HG03097 (cell line): ENCODE results near the gene FKRP.
A peak's percentile ranks its signal among the peaks of the same experiment; 100 is the strongest.

ENCODE experiments used
- ATAC-seq: cut with Tn5 transposase; IDR thresholded peaks from one replicate; pipeline ENCODE4 v1.9.1; 2021; ENCODE audit not compliant: unreplicated experiment, low FRiP score

FKRP gene

DNA sequence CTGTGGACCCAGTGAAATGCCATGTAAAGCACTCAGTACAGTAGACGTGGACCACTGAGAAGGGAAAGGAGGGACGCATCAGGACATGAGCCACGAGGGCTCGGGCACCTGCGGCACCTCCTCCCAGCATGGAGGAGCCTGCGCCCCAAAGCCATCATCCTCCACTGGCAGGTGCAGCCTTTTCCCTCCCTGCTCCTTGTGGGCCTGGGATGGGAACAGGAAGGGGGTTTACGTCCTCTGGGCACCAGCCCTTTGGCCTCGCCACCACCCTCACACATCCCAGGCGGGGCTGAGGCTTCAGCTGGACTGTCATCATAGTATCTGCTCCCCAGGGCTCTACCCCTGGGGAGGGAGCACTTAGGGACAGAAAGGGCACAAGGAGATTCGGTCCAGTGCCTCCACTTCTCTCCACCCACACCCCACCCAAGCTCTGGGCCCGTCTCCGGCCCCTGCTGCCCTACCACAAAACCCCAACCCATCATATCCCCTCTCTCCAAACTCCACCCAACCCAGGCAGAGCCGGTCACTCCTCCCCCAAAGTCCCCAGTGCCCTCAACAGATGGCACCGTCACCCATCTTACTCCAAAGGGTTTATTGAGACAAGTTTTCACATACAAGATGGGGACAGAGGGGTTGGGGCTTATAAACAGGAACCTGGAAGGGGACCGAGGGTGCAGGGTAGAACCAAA is 26.8 kb upstream of the FKRP start:
- ATAC-seq, result peak; percentile 32

DNA sequence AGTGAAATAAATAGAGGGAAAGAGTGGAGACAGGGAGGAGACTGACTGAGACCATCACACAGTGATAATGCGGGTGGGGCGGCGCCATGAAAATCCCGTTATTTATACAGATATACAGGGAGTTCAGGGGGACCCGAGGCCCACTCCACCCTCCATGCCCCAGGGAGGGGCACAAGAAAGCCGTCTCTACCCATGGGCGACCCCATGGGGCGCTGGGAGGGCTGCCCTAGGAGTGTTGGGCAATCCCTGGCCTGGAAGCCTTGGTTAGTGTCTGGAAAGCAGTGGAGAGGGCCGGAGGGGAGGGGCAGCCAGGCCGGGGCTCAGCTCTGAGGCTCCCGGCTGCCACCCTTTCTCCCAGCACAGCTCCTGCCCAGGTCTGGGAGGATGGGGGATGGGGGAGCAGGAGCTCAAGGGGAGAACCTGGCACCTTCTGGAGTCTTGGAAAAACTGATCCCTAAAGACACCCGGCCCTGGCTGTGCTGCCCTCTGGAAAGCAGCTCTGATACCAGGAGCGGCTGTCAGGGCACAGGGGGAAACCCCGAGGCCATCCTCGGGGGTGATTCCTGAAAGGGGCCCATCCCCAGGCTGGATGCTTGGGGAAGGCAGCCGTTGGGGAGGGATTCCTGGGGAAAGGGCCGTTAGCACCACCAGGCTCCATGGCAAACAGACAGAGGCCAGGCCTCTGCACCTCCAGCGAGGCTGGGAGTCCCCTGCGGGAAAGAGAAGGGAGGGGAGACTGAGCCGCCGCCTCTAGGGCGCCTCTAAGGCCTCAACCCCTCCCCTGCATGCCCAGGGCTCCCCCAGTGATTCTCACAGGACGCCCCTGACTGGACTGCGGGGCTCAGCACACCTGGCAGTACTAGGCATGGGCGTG is 26.0 kb upstream of the FKRP start:
- ATAC-seq, result no peak

DNA sequence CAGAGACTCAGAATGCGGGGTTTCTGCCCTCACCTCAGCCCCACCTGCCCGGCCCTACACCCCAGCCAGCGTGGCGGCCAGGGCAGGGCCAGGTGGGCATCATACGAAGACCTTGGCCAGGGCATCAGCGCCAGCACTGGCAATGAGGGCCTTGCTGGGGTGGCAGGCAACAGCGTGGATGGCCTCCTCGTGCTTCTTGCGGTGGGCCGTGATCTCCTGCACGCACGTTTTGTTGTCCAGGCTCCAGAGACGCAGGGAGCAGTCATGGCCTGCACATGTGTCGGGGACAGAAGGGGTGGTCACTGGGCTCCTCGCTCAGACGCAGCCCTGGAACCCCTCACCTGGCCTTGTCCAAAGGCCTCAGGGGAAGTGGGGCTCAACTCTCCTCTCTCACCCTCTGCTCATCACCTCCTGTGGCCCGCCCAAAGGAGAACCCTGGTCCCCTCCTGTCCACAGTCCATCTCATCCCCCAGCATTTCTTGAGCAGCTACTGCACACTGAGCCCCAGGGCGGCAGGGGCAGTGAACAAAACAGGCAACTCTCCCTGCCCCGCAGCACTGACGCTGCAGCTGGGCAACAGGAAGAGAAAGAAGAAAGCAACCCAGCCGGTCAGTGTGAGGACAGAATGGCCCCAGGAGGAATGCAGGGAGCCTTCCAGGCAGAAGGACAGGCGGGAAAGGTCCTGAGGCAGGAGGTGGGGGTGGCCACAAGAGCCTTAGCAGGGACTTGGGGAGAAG is 25.2 kb upstream of the FKRP start:
- no peak for ATAC-seq

DNA sequence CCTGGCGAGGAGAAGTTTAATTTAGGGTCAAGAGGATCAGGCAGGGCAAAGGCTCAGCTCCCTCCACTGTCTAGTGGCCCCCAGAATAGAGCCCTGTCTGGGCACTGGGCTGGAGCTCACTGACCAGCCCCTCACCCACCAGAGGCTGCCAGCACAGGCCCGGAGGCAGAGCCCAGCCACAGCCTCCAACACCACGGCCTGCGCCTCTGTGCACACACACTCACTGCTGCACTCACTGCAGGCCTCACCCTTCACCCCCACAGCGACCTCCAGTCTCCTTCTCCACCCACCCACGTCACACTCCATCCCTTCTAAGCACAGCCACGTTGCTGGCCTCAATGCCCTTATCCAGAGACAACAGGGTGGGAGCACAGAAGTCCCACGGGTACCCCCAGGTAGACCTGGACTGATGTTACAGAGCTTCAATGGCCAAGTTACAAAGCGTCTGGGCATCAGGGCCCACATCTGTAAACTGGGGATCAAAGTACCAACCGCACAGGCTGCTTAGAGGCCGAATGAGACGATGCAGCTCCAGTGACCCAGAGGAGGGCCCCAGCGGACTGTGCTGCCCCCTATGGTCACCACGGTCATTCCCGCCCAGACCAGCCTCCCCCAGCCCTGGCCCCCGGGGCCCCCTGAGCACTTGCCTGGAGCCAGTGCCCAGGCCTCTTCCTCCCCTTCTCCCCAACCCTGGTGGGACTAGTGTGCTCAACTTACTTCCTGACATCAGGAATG is 24.4 kb upstream of the FKRP start:
- ATAC-seq, result no peak

DNA sequence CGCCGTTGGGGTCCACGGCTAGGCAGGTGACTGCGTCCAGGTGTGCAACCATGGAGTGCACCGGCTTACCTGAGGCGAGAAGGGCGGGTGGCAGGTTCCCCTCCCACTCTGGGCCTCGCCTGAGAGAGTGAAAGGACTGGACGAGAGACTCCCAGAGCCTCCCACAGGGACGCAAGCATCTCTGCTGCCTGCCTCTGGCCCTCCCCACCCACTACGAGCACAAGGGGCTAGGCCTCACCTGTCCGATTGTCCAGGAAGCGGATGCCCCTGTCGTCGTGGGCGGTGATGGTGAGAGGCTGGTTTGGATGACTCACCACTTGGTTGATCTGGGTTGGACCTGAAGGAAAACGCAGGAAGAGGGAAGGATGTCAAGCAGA is 23.9 kb upstream of the FKRP start:
- ATAC-seq, result no peak

GRCh38 chr19:46722421-46723022 is 23.3 kb upstream of the FKRP start:
- no peak for ATAC-seq

GRCh38 chr19:46723023-46723461 is 22.8 kb upstream of the FKRP start:
- no peak for ATAC-seq

- no peak for ATAC-seq
Observed at GRCh38 chr19:46723471-46723870, 22.4 kb upstream of the FKRP start.

DNA sequence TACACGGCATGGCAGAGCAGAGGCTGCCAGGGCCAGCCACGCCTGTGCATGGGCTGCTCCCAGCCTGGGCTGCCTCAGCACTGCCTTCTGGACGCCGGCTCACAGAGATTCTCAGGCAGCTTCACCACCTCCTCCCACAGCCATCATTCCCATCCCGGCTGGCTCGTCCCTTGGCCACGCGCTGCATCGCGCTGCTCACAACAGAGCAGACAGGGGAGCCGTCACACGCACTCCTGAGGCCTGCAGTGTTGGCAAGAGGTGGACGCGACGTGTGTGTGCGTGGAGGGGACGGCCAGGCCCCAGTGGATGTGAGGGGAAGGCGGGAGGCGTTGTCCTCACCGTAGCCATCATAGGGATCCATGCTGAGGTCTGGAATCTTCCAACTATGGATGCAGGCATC is 21.4 kb upstream of the FKRP start:
- ATAC-seq, result no peak

DNA sequence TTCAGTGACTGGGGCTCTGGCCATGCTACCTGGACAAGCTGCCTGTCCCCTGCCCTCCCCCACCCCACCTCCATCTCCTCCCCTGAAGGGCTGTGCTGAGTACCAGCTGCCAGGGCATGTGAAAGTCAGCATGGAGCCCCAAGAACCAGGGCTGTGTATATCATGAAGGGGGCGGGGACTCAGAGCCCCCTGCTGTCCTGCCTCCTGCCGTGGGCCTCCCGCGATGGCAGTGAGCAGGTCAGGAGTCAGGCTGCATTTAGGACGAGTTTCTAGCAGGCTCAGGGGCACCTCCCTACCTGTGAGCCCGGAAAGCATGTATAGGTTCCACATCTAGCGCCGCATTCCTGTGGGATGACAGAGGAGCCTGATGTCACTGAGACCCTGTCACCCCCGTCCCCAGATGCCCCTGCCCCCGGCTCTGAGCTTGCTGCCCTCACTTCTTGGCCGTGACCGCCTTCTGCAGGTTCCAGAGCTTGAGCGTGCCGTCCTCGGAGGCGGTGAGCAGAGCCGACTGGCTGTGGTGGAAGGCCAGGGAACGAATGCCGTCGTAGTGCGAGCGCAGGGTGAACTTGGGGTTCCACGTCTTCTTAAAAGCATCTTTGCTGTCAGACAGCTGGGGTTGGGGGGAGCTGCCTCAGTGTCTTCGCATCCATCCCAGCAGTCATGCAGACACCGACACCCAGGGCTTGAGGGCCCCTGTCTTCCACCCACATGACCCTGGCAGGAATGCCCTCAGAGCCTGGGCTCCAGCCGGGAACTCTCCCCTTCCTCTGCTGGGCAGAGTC is 20.6 kb upstream of the FKRP start:
- ATAC-seq, result no peak

DNA sequence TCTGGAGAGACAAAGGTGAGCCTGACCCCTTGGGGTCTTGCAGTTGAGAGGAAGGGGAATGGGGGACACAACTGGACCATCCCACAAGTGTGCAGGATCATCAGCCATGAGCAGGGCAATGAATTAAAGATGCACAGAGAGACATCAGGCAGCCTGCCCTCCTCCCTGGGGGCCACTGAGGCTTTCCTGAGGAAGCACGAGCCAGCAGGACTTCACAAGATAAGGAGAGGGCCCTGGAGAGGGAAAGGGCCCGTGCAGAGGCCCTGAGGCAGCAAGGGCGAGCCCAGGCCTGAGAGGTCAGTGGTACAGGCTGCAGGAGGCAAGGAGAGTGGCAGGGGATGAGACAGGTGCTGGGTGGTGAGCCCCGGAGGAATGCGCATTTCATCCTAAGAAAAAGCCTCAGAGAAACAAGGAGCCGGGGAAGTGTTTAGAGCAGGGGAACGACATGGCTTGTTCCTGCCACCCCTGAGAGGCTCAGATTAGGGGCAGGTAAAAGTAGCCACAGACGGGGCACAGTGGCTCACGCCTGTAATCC is 19.9 kb upstream of the FKRP start:
- ATAC-seq, result no peak

DNA sequence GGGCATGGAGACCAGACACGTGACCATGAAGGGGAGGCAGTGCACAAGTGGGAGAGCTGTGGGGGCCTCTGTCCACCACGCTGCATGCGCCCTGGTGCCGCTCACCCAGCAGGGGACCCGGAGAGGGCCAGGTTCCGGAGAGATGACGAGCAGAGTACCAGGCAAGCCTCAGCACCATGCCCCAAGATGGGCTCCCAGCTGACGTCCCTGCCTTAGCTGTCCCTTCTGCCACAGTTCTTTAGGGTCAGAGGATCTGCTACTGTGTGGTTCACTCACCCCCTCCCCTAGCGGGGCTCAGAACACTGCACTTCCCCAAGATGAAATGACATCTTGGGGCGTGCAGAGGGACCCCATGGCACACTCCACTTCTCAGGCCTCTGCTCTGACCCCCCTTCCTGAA is 19.3 kb upstream of the FKRP start:
- ATAC-seq, result no peak

- no peak for ATAC-seq
Observed at GRCh38 chr19:46726971-46727501, 18.8 kb upstream of the FKRP start.

- no peak for ATAC-seq
Observed at GRCh38 chr19:46727757-46728156, 18.1 kb upstream of the FKRP start.

- ATAC-seq, result no peak
Observed at GRCh38 chr19:46728208-46728607, 17.6 kb upstream of the FKRP start.

GRCh38 chr19:46728693-46729339 is 17.0 kb upstream of the FKRP start:
- no peak for ATAC-seq

GRCh38 chr19:46729696-46730095 is 16.2 kb upstream of the FKRP start:
- no peak for ATAC-seq

GRCh38 chr19:46730187-46730586 is 15.7 kb upstream of the FKRP start:
- no peak for ATAC-seq

GRCh38 chr19:46730595-46730994 is 15.3 kb upstream of the FKRP start:
- ATAC-seq, result no peak
